ENCODE data around the gene CFHR3.
"Not testable (repeated sequence)": the region's sequence is repeated elsewhere in the genome, so short reads cannot be mapped to it uniquely, and the experiment has no call there.

- not testable (repeated sequence) for TF ChIP-seq EZH2 (optimal IDR thresholded peaks at IDR 0.05; ENCODE audit: low read depth, low read length); EZH2phosphoT487 (IDR thresholded peaks at IDR 0.05; ENCODE audit: low read length)
Measured at GRCh38 chr1:196801920-196802319, 27.3 kb downstream of the CFHR3 start.
